Loucy (cell line): ENCODE measurements around the gene UFSP2.

Experiments
- H2AFZ ChIP-seq: fragments of 200-600 bp; sonication (generic); 2 replicates; pipeline ENCODE4 v1.6.0; 2016; ENCODE audit warnings: antibody characterized with exemption, mild to moderate bottlenecking, low read length, moderate library complexity
- H3F3A ChIP-seq: fragments of 200-600 bp; 2 replicates; pipeline ENCODE4 v1.6.0; 2016; ENCODE audit warnings: antibody characterized with exemption, low read depth, mild to moderate bottlenecking
- H3K27me3 ChIP-seq: fragments of 200-600 bp; sonication (generic); 2 replicates; pipeline ENCODE4 v1.6.1; 2014; ENCODE audit warnings: low read length, mild to moderate bottlenecking; ENCODE audit not compliant: insufficient read depth, poor library complexity, severe bottlenecking
- H3K36me3 ChIP-seq: fragments of 200-600 bp; sonication (generic); 2 replicates; pipeline ENCODE4 v1.6.1; 2016; ENCODE audit warnings: low read length; ENCODE audit not compliant: insufficient read depth
- H3K4me1 ChIP-seq: fragments of 200-600 bp; sonication (generic); 2 replicates; pipeline ENCODE4 v1.5.1; 2014; ENCODE audit warnings: low read length, mild to moderate bottlenecking; ENCODE audit not compliant: insufficient read depth, poor library complexity, severe bottlenecking
- H3K4me2 ChIP-seq: fragments of 200-600 bp; sonication (generic); 2 replicates; pipeline ENCODE4 v1.6.0; 2014; ENCODE audit warnings: antibody characterized with exemption, low read length, low read depth, mild to moderate bottlenecking; ENCODE audit not compliant: poor library complexity, severe bottlenecking
- H3K4me3 ChIP-seq: fragments of 200-600 bp; sonication (generic); 2 replicates; pipeline ENCODE4 v1.5.1; 2014; ENCODE audit warnings: low read length, mild to moderate bottlenecking, mixed read lengths; ENCODE audit not compliant: poor library complexity, severe bottlenecking
- H3K79me2 ChIP-seq: fragments of 200-600 bp; sonication (generic); 2 replicates; pipeline ENCODE4 v1.6.1; 2014; ENCODE audit warnings: low read length; ENCODE audit not compliant: insufficient read depth
- H3K9ac ChIP-seq: fragments of 200-600 bp; sonication (generic); 2 replicates; pipeline ENCODE4 v1.6.0; 2014; ENCODE audit warnings: mild to moderate bottlenecking, low read depth, low read length, moderate library complexity; ENCODE audit not compliant: poor library complexity, severe bottlenecking
- H3K9me2 ChIP-seq: fragments of 200-600 bp; sonication (generic); replicated peaks from 2 replicates; pipeline ENCODE4 v1.6.1; 2016; ENCODE audit warnings: low read depth, low read length, mixed read lengths
- H3K9me3 ChIP-seq: fragments of 200-600 bp; sonication (generic); 2 replicates; pipeline ENCODE4 v1.6.1; 2014; ENCODE audit warnings: mild to moderate bottlenecking, antibody characterized with exemption, low read length, low read depth; ENCODE audit not compliant: insufficient read depth
- H4K20me1 ChIP-seq: fragments of 200-600 bp; sonication (generic); 2 replicates; pipeline ENCODE4 v1.6.0; 2014; ENCODE audit warnings: antibody characterized with exemption, low read length, mild to moderate bottlenecking; ENCODE audit not compliant: insufficient read depth, poor library complexity, severe bottlenecking
- EZH2phosphoT487 ChIP-seq: fragments of 200-600 bp; IDR thresholded peaks from 2 replicates; pipeline ENCODE4 v1.6.1; 2018; ENCODE audit warnings: antibody characterized with exemption, mild to moderate bottlenecking, moderate library complexity, borderline replicate concordance
- TF ChIP-seq, protein P1 (sequence below): fragments of 200-600 bp; sonication (generic); conservative IDR thresholded peaks from 2 replicates; pipeline ENCODE4 v1.5.1; 2014; ENCODE audit warnings: mild to moderate bottlenecking, antibody characterized with exemption, low read length

Gene UFSP2

DNA sequence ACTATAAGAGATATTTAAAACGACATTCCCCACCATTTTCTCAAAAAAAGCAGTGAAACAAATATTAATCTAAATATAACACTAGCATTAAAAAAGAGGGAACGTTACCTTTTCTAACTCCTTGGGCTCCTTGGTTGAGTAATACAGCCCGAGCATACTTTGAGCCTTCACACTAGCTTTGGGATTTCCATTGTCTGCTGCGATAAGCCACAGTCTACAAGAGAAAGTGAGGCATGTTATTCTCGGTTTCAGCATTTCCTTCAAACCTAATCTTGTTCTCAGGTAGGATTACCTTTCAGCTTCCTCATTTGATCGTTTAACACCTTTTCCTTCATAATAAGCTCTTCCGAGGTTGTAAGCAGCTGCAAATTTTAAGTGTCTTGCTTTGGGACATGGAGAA, 51.7 kb downstream of the UFSP2 start:
- Histone ChIP-seq H3K27me3 (no peaks in the 10 kb centered on the region), H3K4me3 (no peak overlapping the region), H4K20me1 (no peaks in the 10 kb centered on the region), H3F3A (no peaks in the 10 kb centered on the region), H3K4me2 (no peak overlapping the region), H3K9me3 (no peaks in the 10 kb centered on the region), H3K9ac (no peak overlapping the region), H3K36me3 (no peaks in the 10 kb centered on the region), H3K79me2 (no peaks in the 10 kb centered on the region), H3K9me2 (no peaks in the 10 kb centered on the region), H3K4me1 (no peaks in the 10 kb centered on the region), H2AFZ (no peak overlapping the region)
- TF ChIP-seq, protein P1, sequence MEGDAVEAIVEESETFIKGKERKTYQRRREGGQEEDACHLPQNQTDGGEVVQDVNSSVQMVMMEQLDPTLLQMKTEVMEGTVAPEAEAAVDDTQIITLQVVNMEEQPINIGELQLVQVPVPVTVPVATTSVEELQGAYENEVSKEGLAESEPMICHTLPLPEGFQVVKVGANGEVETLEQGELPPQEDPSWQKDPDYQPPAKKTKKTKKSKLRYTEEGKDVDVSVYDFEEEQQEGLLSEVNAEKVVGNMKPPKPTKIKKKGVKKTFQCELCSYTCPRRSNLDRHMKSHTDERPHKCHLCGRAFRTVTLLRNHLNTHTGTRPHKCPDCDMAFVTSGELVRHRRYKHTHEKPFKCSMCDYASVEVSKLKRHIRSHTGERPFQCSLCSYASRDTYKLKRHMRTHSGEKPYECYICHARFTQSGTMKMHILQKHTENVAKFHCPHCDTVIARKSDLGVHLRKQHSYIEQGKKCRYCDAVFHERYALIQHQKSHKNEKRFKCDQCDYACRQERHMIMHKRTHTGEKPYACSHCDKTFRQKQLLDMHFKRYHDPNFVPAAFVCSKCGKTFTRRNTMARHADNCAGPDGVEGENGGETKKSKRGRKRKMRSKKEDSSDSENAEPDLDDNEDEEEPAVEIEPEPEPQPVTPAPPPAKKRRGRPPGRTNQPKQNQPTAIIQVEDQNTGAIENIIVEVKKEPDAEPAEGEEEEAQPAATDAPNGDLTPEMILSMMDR: no peak
- TF ChIP-seq EZH2phosphoT487: no peak

- no peak overlapping the region for H3K4me2 ChIP-seq
Observed at GRCh38 chr4:185371702-185372101, 54.1 kb downstream of the UFSP2 start.

DNA sequence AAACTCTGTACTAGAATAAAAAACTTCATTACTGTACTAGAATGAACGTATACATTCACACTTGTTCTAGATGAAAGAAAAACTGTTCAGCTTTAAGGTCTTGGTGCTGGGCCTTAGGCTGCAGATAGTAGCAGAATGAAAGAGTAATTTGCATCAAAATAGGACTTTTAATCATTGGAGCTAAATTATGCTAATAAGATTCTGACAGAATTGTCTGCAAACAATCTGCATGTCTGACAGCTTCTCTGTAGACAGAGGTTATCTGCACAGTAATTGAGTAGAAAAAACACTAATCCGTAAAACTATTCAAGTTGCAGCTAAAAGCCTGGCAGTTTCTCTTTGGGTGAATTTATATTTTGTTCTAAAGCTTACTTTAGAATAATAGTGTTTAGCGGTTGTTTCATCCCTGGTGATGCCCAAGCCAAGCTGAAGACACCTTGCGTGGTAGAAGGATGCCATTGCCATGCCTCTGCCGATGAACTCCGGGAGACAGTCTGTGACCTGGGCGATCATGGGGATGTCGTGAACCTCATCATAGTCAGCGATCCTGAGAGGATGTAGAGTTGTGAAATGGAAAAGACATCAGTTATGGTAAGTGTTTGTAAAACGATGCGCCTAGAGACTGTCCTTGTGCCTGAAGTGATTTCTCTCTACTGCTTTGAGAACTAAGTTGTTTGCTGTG, 55.4 kb downstream of the UFSP2 start:
- Histone ChIP-seq H3K79me2 (no peaks in the 10 kb centered on the region), H3K9me3 (no peaks in the 10 kb centered on the region), H3K27me3 (no peaks in the 10 kb centered on the region), H3K4me2 (no peak overlapping the region), H3K4me1 (no peaks in the 10 kb centered on the region), H3K9me2 (no peaks in the 10 kb centered on the region), H3K4me3 (no peak overlapping the region), H3K36me3 (no peaks in the 10 kb centered on the region), H3K9ac (no peak overlapping the region), H3F3A (no peaks in the 10 kb centered on the region), H2AFZ (no peak overlapping the region), H4K20me1 (no peaks in the 10 kb centered on the region)
- TF ChIP-seq, protein P1: no peak
- TF ChIP-seq EZH2phosphoT487: no peak

More at GRCh38 chr4:185371702-185372101, 54.1 kb downstream of the UFSP2 start:
- Histone ChIP-seq H3K4me1 (no peaks in the 10 kb centered on the region), H2AFZ (no peak overlapping the region), H3K9ac (no peak overlapping the region), H3K27me3 (no peaks in the 10 kb centered on the region), H3K4me3 (no peak overlapping the region), H3K9me2 (no peaks in the 10 kb centered on the region), H3K9me3 (no peaks in the 10 kb centered on the region), H3K79me2 (no peaks in the 10 kb centered on the region), H3K36me3 (no peaks in the 10 kb centered on the region), H4K20me1 (no peaks in the 10 kb centered on the region), H3F3A (no peaks in the 10 kb centered on the region)
- TF ChIP-seq EZH2phosphoT487: no peak
- TF ChIP-seq, protein P1: no peak
